Neural crest cell (in vitro differentiated cells): ENCODE measurements around the gene SSH2. TPM values are rescaled to one million over a fixed set of nuclear protein-coding genes. Genes with fewer than 3 reads are reported as not detected.

ENCODE experiments used
- DNase-seq: peaks from one replicate; pipeline ENCODE4 v3.0.0; 2021; ENCODE audit warnings: low read depth, mixed read lengths, low spot score
- H3K27ac Mint-ChIP-seq: one replicate; pipeline ENCODE4 v1.8.0; 2021; ENCODE audit warnings: mild to moderate bottlenecking, mixed read lengths; ENCODE audit not compliant: unreplicated experiment
- H3K27me3 Mint-ChIP-seq: 2 replicates; pipeline ENCODE4 v1.8.0; 2021; ENCODE audit warnings: low read depth, mild to moderate bottlenecking, mixed read lengths
- H3K36me3 Mint-ChIP-seq: 2 replicates; pipeline ENCODE4 v1.8.0; 2021; ENCODE audit warnings: low read depth, mild to moderate bottlenecking, mixed read lengths
- H3K4me1 Mint-ChIP-seq: 2 replicates; pipeline ENCODE4 v1.8.0; 2021; ENCODE audit warnings: mixed read lengths
- H3K4me3 Mint-ChIP-seq: one replicate; pipeline ENCODE4 v1.8.0; 2021; ENCODE audit warnings: mild to moderate bottlenecking, mixed read lengths
- H3K9me3 Mint-ChIP-seq: 2 replicates; pipeline ENCODE4 v1.8.0; 2021; ENCODE audit warnings: mixed read lengths
- CTCF ChIP-seq: fragments of 200-600 bp; sonication (generic); conservative IDR thresholded peaks from 2 replicates; pipeline ENCODE4 v1.5.0; 2021; ENCODE audit warnings: antibody characterized with exemption, mild to moderate bottlenecking
- total RNA-seq: library from RNA; stranded (reverse); gene quantifications from 2 replicates; pipeline ENCODE4 v1.2.1, GENCODE V29; 2021

Gene SSH2
- total RNA-seq, 1 donor from 2014 or later: 29.2 TPM

- Mint-ChIP-seq H3K27ac (no peak overlapping the region), H3K9me3 (no peaks in the 10 kb centered on the region), H3K36me3 (no peaks in the 10 kb centered on the region), H3K27me3 (no peaks in the 10 kb centered on the region), H3K4me1 (peaks cover 50% of the 10 kb centered on the region), H3K4me3 (peak overlapping the region; percentile 9)
- no peak for DNase-seq
- TF ChIP-seq CTCF: no peak
Observed at GRCh38 chr17:29595943-29596774, 333.9 kb downstream of the SSH2 start.

- H3K9me3 Mint-ChIP-seq: no peaks in the 10 kb centered on the region
- no peaks in the 10 kb centered on the region for H3K36me3 Mint-ChIP-seq
- no peak for TF ChIP-seq CTCF
- no peak overlapping the region for H3K27ac Mint-ChIP-seq
- H3K27me3 Mint-ChIP-seq: no peaks in the 10 kb centered on the region
- peaks cover 54% of the 10 kb centered on the region for H3K4me1 Mint-ChIP-seq
- DNase-seq: no peak
- H3K4me3 Mint-ChIP-seq: peak overlapping the region; percentile 88
Observed at GRCh38 chr17:29595107-29595942, 334.7 kb downstream of the SSH2 start.

GRCh38 chr17:29594519-29595090 is 335.4 kb downstream of the SSH2 start:
- peaks cover 60% of the 10 kb centered on the region for H3K4me1 Mint-ChIP-seq
- no peaks in the 10 kb centered on the region for H3K27me3 Mint-ChIP-seq
- DNase-seq: no peak
- no peaks in the 10 kb centered on the region for H3K9me3 Mint-ChIP-seq
- peak overlapping the region; percentile 88 for H3K4me3 Mint-ChIP-seq
- H3K27ac Mint-ChIP-seq: peak overlapping the region; percentile 81
- no peaks in the 10 kb centered on the region for H3K36me3 Mint-ChIP-seq
- no peak for TF ChIP-seq CTCF

GRCh38 chr17:29593591-29594518 is 336.2 kb downstream of the SSH2 start:
- Mint-ChIP-seq H3K4me1 (peaks cover 52% of the 10 kb centered on the region), H3K36me3 (no peaks in the 10 kb centered on the region)
- DNase-seq: no peak

More at GRCh38 chr17:29593591-29594518, 336.2 kb downstream of the SSH2 start:
- Mint-ChIP-seq H3K9me3 (no peaks in the 10 kb centered on the region), H3K27me3 (no peaks in the 10 kb centered on the region), H3K27ac (peak overlapping the region; percentile 81), H3K4me3 (peak overlapping the region; percentile 88)
- no peak for TF ChIP-seq CTCF
